Activated CD8-positive, alpha-beta T cell treated with anti-CD3 and anti-CD28 coated beads for 36 hours (primary cell): Measurements from ENCODE around the gene MCHR2. TPM values are rescaled to one million over a fixed set of nuclear protein-coding genes. Genes with fewer than 3 reads are reported as not detected.

ENCODE experiments used
- ATAC-seq: fragments of 200-7000 bp; cut with Tn5 transposase; one replicate; pipeline ENCODE4 v1.10.0; 2021; ENCODE audit warnings: mild to moderate bottlenecking, moderate library complexity
- CTCF ChIA-PET: fragments of 350-600 bp; sonication (Branson Sonifier 250); formaldehyde crosslinking; loops from one replicate; lab custom pipeline; 2021; ENCODE audit warnings: antibody characterized with exemption; lab: Charles Lee
- POLR2A ChIA-PET: fragments of 350-600 bp; sonication (Branson Sonifier 250); formaldehyde crosslinking; loops from one replicate; lab custom pipeline; 2021; ENCODE audit warnings: antibody characterized with exemption; lab: Charles Lee
- DNase-seq: peaks from one replicate; pipeline ENCODE4 v3.0.0-alpha.2; 2020
- H3K27ac Mint-ChIP-seq: one replicate; pipeline ENCODE4 v1.8.0; 2021; ENCODE audit warnings: mild to moderate bottlenecking, mixed read lengths
- H3K27me3 Mint-ChIP-seq: one replicate; pipeline ENCODE4 v1.8.0; 2021; ENCODE audit warnings: mixed read lengths
- H3K36me3 Mint-ChIP-seq: one replicate; pipeline ENCODE4 v1.8.0; 2021; ENCODE audit warnings: low read depth, mixed read lengths
- H3K4me1 Mint-ChIP-seq: one replicate; pipeline ENCODE4 v1.8.0; 2021; ENCODE audit warnings: low read depth, mixed read lengths
- H3K4me3 Mint-ChIP-seq: one replicate; pipeline ENCODE4 v1.8.0; 2021; ENCODE audit warnings: mild to moderate bottlenecking, moderate library complexity, mixed read lengths
- H3K9me3 Mint-ChIP-seq: one replicate; pipeline ENCODE4 v1.8.0; 2021; ENCODE audit warnings: mixed read lengths
- intact Hi-C: fragments of 100-400 bp; cut with micrococcal nuclease; formaldehyde crosslinking; loops from one replicate; pipeline ENCODE4 v1.10.0; 2022
- total RNA-seq, 2 experiments: library from RNA; stranded (reverse); gene quantifications; one replicate each; pipeline ENCODE4 v1.2.3, GENCODE V29; 2021
- TF ChIP-seq, protein P1 (sequence below): fragments of 200-600 bp; IDR thresholded peaks from one replicate; pipeline ENCODE4 v1.8.0; 2022; ENCODE audit warnings: antibody characterized with exemption, mild to moderate bottlenecking

MCHR2 gene
- total RNA-seq, 2 experiments from 2014 or later, result not detected

DNA sequence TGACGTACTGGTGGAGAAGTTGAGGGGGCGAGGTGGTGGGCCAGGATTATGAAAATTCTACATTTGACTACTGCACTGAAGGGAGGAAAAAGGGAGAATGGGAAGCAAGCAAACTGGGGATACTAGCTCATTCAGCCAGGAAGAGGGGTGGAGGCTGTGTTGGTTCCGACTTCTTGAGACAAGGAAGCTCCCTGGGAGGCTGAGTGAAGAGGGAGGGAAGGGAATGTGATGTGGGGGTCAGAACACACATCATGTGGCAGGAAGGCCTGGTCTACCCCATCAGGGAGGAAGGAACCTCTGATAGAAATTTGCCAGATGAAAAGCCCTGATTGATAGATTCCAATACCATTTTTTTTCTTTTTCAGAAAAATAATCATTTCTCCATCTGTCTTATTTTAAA, 28.8 kb upstream of the MCHR2 start:
- H3K27me3 Mint-ChIP-seq, result peaks cover 3% of the 10 kb centered on the region
- DNase-seq (no peak), ATAC-seq (no peak)
- no peaks in the 10 kb centered on the region for H3K36me3 Mint-ChIP-seq
- no peak overlapping the region for H3K27ac Mint-ChIP-seq
- H3K4me3 Mint-ChIP-seq, result no peak overlapping the region
- POLR2A ChIA-PET, result no interaction called here
- TF ChIP-seq, protein P1, sequence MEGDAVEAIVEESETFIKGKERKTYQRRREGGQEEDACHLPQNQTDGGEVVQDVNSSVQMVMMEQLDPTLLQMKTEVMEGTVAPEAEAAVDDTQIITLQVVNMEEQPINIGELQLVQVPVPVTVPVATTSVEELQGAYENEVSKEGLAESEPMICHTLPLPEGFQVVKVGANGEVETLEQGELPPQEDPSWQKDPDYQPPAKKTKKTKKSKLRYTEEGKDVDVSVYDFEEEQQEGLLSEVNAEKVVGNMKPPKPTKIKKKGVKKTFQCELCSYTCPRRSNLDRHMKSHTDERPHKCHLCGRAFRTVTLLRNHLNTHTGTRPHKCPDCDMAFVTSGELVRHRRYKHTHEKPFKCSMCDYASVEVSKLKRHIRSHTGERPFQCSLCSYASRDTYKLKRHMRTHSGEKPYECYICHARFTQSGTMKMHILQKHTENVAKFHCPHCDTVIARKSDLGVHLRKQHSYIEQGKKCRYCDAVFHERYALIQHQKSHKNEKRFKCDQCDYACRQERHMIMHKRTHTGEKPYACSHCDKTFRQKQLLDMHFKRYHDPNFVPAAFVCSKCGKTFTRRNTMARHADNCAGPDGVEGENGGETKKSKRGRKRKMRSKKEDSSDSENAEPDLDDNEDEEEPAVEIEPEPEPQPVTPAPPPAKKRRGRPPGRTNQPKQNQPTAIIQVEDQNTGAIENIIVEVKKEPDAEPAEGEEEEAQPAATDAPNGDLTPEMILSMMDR, result no peak
- no peaks in the 10 kb centered on the region for H3K4me1 Mint-ChIP-seq
- H3K9me3 Mint-ChIP-seq, result peaks cover 3% of the 10 kb centered on the region
- intact Hi-C loops, result no loop called here
- CTCF ChIA-PET, result no interaction called here

DNA sequence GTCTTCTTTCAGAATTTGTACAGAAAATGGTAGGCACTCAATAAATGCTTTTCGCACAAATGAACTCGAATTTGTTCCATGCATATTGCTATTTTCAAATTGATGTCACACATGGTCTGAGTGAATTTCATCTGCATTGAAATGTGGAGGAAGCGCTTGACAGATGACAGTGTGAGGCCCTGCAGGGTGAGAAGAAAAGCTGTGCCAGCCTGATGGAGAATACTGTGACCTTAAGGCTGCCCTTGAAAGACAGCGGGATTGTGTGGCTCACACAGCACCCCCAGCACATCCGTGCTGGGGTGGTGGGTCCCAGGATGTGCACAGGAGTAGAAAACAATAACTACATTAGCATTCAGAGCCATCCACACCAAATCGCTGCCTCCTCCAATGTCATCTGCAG, 14.8 kb upstream of the MCHR2 start:
- intact Hi-C loops, result no loop called here
- ChIA-PET POLR2A (no interaction called here), CTCF (no interaction called here)
- Mint-ChIP-seq H3K9me3 (no peaks in the 10 kb centered on the region), H3K4me1 (no peaks in the 10 kb centered on the region), H3K4me3 (no peak overlapping the region), H3K27me3 (peaks cover 15% of the 10 kb centered on the region), H3K36me3 (no peaks in the 10 kb centered on the region), H3K27ac (no peak overlapping the region)
- TF ChIP-seq, protein P1, result no peak
- DNase-seq (no peak), ATAC-seq (no peak)

DNA sequence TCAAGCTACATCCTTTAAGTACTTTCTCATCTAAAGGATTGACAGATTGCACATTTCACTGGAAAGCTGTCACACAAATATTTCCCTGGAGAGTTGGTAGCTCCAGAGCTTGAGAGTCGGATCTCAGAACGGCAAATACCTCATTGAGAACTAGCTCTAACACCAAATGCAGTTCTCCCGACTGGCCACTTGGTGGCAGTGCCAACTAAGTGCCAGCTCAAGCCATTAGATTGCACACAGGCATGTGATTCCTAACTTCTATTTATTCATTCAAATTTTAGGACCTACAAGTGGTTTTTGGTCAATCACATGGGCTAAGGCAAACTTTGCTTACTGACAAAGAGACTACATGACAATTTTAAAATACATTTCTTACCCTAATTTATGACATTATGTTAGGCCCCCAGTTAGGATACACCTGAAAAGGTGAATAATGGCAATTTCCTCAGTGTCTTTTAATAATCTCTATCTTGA, 7.9 kb upstream of the MCHR2 start:
- POLR2A ChIA-PET, result no interaction called here
- peaks cover 18% of the 10 kb centered on the region for H3K27me3 Mint-ChIP-seq
- CTCF ChIA-PET, result interaction anchor here (0.6 to 3.4 kb wide), 21 partner anchors 9 to 662 kb away, joined by 3 to 36 read pairs (median 5); no protein-coding TSS in a partner anchor
- H3K9me3 Mint-ChIP-seq, result no peaks in the 10 kb centered on the region
- H3K36me3 Mint-ChIP-seq, result no peaks in the 10 kb centered on the region
- H3K4me1 Mint-ChIP-seq, result no peaks in the 10 kb centered on the region
- TF ChIP-seq, protein P1, result peak; percentile 94
- intact Hi-C loops, result loop anchor here (1.0 to 5.0 kb wide), 2 partner anchors 97 to 480 kb away; no protein-coding TSS in a partner anchor
- H3K27ac Mint-ChIP-seq, result no peak overlapping the region
- peak; percentile 74 for ATAC-seq
- H3K4me3 Mint-ChIP-seq, result no peak overlapping the region
- peak; percentile 43 for DNase-seq

DNA sequence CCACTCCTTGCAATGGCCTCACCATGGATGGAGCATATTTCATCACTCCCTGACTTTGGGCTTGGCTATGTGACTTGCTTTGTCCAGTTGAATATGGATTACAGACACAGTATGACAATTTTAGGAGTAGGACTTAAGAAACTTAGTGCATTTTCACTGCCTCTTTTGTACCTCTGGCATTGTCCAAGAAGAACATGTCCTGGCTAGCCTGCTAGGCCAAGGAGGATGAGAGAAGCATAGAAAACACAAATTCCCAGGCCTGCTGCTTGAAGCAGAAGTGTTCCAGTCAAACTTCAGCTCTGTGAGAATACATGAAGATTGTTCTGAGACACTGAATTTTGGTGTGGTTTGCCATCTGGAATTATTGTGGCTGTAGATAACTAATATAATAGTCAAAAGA, 3.1 kb upstream of the MCHR2 start:
- peaks cover 37% of the 10 kb centered on the region for H3K27me3 Mint-ChIP-seq
- POLR2A ChIA-PET, result no interaction called here

DNA sequence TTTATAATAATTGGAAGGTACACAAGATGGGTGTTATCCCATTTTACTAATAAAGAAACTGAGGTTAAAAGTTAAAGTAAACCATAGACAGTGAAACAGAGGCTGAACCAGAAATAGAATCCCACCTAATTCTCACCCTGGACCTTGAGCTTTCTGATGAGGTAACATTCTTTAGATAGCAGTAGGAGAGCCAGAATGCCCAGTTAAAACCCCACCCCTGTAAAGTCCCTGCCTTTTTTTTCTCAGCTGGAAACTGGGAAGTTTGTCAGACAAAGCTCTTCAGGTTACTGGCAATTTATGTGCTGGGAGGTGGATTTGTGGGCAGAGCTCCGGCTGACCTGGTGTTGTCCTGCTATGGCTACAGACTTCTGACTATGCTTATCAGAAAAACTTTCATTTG, 1.9 kb upstream of the MCHR2 start:
- Mint-ChIP-seq H3K27ac (no peak overlapping the region), H3K36me3 (no peaks in the 10 kb centered on the region), H3K27me3 (peaks cover 36% of the 10 kb centered on the region), H3K4me1 (no peaks in the 10 kb centered on the region), H3K4me3 (no peak overlapping the region), H3K9me3 (no peaks in the 10 kb centered on the region)
- intact Hi-C loops, result no loop called here
- POLR2A ChIA-PET, result no interaction called here
- DNase-seq (no peak), ATAC-seq (no peak)
- CTCF ChIA-PET, result no interaction called here
- TF ChIP-seq, protein P1, result no peak

More for the DNA sequence above, 3.1 kb upstream of the MCHR2 start:
- H3K27ac Mint-ChIP-seq, result no peak overlapping the region
- CTCF ChIA-PET, result no interaction called here
- H3K9me3 Mint-ChIP-seq, result no peaks in the 10 kb centered on the region
- DNase-seq (no peak), ATAC-seq (no peak)
- intact Hi-C loops, result no loop called here
- H3K36me3 Mint-ChIP-seq, result no peaks in the 10 kb centered on the region
- H3K4me3 Mint-ChIP-seq, result no peak overlapping the region
- TF ChIP-seq, protein P1, result no peak
- H3K4me1 Mint-ChIP-seq, result no peaks in the 10 kb centered on the region
